Hematopoietic multipotent progenitor cell treated with erythropoietin and hydrocortisone succinate and interleukin-3 and kit ligand, for 17 days (in vitro differentiated cells): ENCODE data around the gene HERC6.
"Not testable (repeated sequence)": the region's sequence is repeated elsewhere in the genome, so short reads cannot be mapped to it uniquely, and the experiment has no call there.

Source experiments
- DNase-seq: peaks from one replicate; pipeline ENCODE4 v3.0.0-alpha.2; 2015; ENCODE audit warnings: low spot score

HERC6 gene

GRCh38 chr4:88378691-88379559, at the start of gene HERC6:
HERC6 (plus strand) TSS chr4:88378852; CDS start chr4:88378922, 70 bp downstream.
- DNase-seq, result peak; percentile 71

GRCh38 chr4:88333741-88334405, 44.8 kb upstream of the HERC6 start:
- DNase-seq, result no peak

GRCh38 chr4:88335092-88335665, 43.5 kb upstream of the HERC6 start:
- DNase-seq, result no peak

- DNase-seq, result no peak
Measured at GRCh38 chr4:88341227-88342192, 37.1 kb upstream of the HERC6 start.

- not testable (repeated sequence) for DNase-seq
Measured at GRCh38 chr4:88346902-88347301, 31.8 kb upstream of the HERC6 start.

- DNase-seq, result not testable (repeated sequence)
Measured at GRCh38 chr4:88348761-88349160, 29.9 kb upstream of the HERC6 start.

GRCh38 chr4:88350786-88351185, 27.9 kb upstream of the HERC6 start:
- DNase-seq, result no peak

- no peak for DNase-seq
Measured at GRCh38 chr4:88352062-88352740, 26.5 kb upstream of the HERC6 start.

- no peak for DNase-seq
Measured at GRCh38 chr4:88353324-88353723, 25.3 kb upstream of the HERC6 start.

- DNase-seq, result no peak
Measured at GRCh38 chr4:88356771-88357170, 21.9 kb upstream of the HERC6 start.

GRCh38 chr4:88357262-88357661, 21.4 kb upstream of the HERC6 start:
- no peak for DNase-seq

GRCh38 chr4:88359558-88359957, 19.1 kb upstream of the HERC6 start:
- DNase-seq, result no peak

- no peak for DNase-seq
Measured at GRCh38 chr4:88360256-88360655, 18.4 kb upstream of the HERC6 start.

GRCh38 chr4:88360791-88361190, 17.9 kb upstream of the HERC6 start:
- no peak for DNase-seq

- DNase-seq, result not testable (repeated sequence)
Measured at GRCh38 chr4:88361217-88361773, 17.4 kb upstream of the HERC6 start.

GRCh38 chr4:88366460-88366859, 12.2 kb upstream of the HERC6 start:
- DNase-seq, result no peak

- DNase-seq, result no peak
Measured at GRCh38 chr4:88367826-88368225, 10.8 kb upstream of the HERC6 start.

GRCh38 chr4:88369180-88369812, 9.4 kb upstream of the HERC6 start:
- DNase-seq, result peak; percentile 47

- no peak for DNase-seq
Measured at GRCh38 chr4:88381123-88381522, 2.5 kb downstream of the HERC6 start.

GRCh38 chr4:88382621-88383020, 4.0 kb downstream of the HERC6 start:
- DNase-seq, result no peak
